Body of pancreas (tissue), 4 donors: ENCODE results near the gene FAM20C.

ENCODE experiments used
- CTCF ChIP-seq, 7 experiments: fragments of 450-650 bp in 4 of 7; fragments of 200-600 bp in 3 of 7; sonication (generic) in 3 of 7; IDR thresholded peaks; one replicate each; pipeline ENCODE4 v1.5.1; 2016 to 2019; ENCODE audit warnings: antibody characterized with exemption in 7 of 7
- POLR2A ChIP-seq, 3 donors: fragments of 450-650 bp; IDR thresholded peaks; one replicate each; pipeline ENCODE4 v1.6.1; 2016; ENCODE audit warnings: antibody characterized with exemption in 3 of 3, mild to moderate bottlenecking in 2 of 3

DNA sequence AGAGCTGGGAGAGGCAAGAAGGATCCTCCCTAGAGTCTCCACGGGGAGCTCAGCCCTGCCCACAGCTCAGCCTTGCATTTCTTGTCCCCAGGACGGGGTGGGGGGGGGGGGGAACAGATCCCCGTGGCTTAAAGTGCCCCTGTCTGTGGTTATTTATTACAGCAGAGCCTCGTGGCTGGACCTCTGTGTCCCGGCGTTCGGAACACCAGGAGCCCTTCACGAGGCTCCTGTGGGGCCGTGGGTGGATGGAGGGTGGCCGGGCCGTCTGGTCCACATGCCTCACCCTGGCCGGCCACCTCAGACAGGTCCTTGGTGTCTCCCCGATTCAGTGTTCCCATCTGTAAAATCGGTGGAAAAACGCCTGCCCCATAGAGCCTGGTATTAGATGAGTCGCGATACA, 37.9 kb downstream of the FAM20C start:
- no peak for TF ChIP-seq CTCF (IDR thresholded peaks at IDR 0.05)
- TF ChIP-seq POLR2A (IDR thresholded peaks at IDR 0.05): no peak
